Nucleus accumbens (tissue), 56 donors: ENCODE results near the gene PRKG1.

ENCODE experiments used
- DNase-seq, 56 donors: peaks; one replicate each; lab custom pipeline; 2025; lab: John Stamatoyannopoulos, UW

The PRKG1 gene

GRCh38 chr10:52337225-52337624, 1262.9 kb downstream of the PRKG1 start:
- no peak for DNase-seq

GRCh38 chr10:52343439-52343838, 1269.2 kb downstream of the PRKG1 start:
- DNase-seq: no peak

GRCh38 chr10:52346394-52347326, 1272.4 kb downstream of the PRKG1 start:
- DNase-seq: no peak

- no peak for DNase-seq
Observed at GRCh38 chr10:52347327-52347667, 1273.0 kb downstream of the PRKG1 start.
